Epidermal melanocyte (primary cell): ENCODE results near the gene TMA7.
"Not testable (repeated sequence)": the region's sequence is repeated elsewhere in the genome, so short reads cannot be mapped to it uniquely, and the experiment has no call there.

Source experiments
- DNase-seq: peaks from one replicate; pipeline ENCODE4 v3.0.0; 2011; ENCODE audit warnings: low spot score; ENCODE audit not compliant: insufficient read length

Gene TMA7

DNA sequence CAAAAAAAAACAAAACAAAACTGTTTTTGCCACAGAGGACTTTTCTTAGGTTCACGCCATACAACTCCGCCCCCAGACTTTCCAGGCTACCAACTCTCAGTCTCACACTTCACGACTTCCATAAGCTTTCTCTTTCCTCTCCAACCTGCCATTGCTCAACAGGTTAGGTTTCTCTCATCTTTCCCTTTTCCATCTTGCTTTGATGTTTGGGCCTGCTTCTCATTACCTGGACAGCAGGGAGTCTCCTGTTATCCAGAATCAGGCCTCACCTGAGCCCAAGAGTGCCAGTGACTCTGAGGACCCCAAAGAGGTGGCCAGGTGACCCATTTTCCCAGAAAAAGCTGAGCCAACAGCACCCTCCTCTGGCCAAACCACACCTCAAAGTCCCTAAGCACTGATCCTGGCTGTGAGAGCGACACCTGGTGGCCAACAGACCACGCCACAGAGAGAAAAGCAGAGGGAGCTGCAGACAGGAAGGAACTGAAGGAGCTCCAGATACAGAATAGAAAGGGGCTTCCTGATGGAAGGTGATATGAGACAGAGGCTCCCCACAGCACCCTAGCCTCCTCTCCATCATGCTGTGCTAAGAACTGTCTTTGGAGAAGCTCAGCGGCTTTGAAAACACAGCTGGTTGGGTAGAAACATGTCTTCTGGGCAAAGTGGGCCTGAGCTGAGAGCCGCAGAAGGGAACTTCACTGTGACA, 4.1 kb upstream of the TMA7 start:
- peak; percentile 89 for DNase-seq

- no peak for DNase-seq
Observed at GRCh38 chr3:48436477-48436787, 3.6 kb upstream of the TMA7 start.

DNA sequence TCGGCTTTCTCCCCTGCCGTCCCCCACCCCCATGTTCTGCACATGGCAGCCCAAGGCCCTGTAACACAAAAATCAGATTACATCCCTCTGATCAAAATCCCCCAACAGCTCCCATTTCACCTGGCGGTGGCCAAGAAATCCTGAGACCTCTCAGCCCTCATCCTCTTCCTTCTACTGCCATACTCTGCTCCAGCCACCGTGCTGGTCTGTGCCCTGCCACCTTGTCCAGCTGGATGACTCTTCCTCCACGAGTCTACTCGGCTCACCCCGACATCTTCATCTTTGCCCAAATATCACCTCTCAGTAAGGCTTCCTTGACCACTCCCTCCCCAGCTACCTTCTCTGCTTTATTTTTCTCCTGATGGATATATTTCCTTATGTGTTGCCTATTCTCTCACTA, 3.2 kb upstream of the TMA7 start:
- no peak for DNase-seq

- no peak for DNase-seq
Observed at GRCh38 chr3:48437812-48438211, 2.2 kb upstream of the TMA7 start.

GRCh38 chr3:48440590-48440958, 517 bp downstream of the TMA7 start:
- no peak for DNase-seq

DNA sequence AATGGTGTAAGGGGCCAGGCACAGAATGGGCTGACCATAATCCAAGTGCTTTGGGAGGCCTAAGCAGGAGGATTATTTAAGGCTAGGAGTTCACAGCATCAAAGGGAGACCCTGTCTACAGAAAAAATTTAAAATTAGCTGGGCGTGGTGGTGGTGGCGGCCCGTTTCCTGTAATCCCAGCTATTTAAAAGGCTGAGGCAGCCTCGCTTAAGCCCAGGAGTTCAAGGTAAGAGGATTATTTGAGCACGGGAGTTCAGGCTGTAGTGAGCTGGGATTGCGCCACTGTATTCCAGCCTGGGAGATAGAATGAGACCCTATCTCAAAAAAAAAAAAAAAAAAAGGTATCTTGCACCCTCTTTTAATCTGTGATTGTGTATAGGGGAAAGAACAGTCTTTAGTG, 1.9 kb downstream of the TMA7 start:
- no peak for DNase-seq

- DNase-seq: no peak
Observed at GRCh38 chr3:48445277-48445882, 5.3 kb downstream of the TMA7 start.

GRCh38 chr3:48446043-48446424, 6.0 kb downstream of the TMA7 start:
- DNase-seq: no peak

DNA sequence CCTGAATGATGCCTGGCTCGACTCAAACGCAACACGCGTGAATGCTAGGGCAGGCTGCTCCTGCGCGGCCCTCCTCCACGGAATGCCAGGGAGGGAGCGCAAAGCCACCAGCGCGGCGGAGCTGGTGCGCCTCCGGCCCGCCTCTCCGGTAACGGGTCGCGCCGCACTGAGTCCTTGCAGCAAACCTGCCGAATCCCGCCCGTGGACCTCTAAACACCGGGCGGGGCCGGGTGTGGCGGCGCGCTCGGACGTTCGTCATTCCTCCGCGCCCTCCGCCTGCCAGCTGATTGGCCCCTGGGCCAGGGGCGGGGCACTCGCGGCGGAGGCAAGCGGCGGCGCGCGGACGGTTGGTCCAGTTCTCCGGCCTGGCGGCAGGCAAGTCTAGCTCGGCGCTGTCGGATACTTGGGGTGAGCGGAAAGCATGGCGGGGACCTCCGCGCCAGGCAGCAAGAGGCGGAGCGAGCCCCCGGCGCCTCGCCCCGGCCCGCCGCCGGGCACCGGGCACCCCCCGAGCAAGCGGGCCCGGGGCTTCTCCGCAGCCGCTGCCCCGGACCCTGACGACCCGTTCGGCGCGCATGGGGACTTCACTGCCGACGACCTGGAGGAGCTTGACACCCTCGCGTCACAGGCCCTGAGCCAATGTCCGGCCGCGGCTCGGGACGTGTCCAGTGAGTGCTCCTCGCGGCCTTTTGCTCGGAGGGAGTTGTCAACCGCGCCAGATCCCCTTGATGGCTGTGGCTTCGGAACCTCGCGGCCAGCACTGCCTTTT, 6.6 kb downstream of the TMA7 start, which contains the start of gene ATRIP:
Gene ATRIP (plus strand): TSS at position 313 of the 769 bp plus-strand sequence. CDS start 109 bp downstream, at position 422.
- peak; percentile 79 for DNase-seq

DNA sequence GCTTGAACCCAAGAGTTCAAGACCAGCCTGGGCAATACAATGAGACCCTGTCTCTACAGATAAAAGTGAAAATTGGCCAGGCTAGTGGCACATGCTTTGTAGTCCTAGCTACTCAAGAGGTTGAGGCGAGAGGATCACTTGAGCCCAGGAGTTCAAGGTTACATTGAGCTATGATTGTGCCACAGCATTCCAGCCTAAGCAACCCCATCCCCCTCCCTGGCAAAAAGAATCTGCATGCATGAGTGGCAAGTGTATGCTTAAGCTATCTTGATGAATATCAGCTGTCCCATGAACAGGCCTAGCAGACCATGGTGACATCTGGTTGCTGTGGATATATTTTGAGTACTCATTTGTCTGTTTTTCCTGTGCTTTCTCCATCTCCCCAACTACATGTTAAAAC, 11.2 kb downstream of the TMA7 start:
- DNase-seq: no peak

DNA sequence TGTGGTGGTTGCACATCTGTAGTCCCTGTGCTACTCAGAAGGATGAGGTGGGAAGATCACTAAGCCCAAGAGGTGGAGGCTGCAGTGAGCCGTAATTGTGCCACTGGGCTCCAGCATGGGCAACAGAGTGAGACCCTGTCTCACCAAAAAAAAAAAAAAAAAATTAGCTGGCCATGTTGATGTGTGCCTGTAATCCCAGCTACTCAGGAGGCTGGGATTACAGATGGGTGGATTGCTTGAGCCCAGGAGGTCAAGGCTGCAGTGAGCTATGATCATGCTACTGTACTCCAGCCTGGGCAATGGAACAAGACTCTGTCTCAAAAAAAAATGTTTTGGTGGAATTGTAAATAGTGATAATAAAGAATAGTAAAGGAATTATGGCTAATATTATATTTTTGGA, 16.4 kb downstream of the TMA7 start:
- DNase-seq: no peak

GRCh38 chr3:48459331-48459730, 19.3 kb downstream of the TMA7 start:
- no peak for DNase-seq

DNA sequence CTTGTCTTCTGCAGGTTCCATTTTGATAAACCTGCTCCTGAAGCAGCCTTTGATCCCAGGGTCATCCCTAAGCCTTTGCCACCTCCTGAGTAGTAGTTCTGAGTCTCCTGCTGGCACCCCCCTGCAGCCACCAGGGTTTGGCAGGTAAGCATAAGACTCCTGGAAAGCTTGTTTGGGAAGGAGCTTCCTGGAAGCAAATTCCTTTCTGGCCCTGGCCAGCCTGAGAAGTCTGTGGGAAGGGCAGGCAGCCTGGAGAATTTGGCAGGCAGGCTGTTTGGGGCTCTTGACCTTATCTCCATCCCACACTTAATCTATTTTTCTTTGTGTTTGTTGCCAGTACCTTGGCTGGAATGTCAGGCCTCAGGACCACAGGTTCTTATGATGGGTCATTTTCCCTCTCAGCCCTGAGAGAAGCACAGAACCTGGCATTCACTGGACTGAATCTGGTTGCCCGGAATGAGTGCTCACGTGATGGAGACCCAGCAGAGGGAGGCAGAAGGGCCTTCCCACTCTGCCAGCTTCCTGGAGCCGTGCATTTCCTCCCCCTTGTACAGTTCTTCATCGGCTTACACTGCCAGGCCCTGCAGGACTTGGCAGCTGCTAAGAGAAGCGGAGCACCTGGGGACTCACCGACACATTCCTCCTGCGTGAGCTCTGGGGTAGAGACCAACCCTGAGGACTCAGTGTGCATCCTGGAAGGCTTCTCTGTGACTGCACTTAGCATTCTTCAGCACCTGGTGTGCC, 19.9 kb downstream of the TMA7 start:
- DNase-seq: no peak

DNA sequence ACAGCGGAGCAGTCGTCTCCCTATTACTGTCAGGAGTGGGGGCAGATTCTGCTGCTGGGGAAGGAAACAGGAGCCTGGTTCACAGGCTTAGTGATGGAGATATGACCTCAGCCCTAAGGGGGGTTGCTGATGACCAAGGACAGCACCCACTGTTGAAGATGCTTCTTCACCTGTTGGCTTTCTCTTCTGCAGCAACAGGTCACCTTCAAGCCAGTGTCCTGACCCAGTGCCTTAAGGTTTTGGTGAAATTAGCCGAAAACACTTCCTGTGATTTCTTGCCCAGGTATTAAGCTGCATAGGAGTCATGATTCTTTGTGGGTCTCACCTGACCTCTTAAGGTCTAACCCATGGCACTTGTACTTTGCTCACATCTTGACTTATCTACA, 20.5 kb downstream of the TMA7 start:
- no peak for DNase-seq

GRCh38 chr3:48461767-48462166, 21.7 kb downstream of the TMA7 start:
- DNase-seq: not testable (repeated sequence)

- DNase-seq: no peak
Observed at GRCh38 chr3:48463703-48464102, 23.6 kb downstream of the TMA7 start.

GRCh38 chr3:48464713-48465221, 24.7 kb downstream of the TMA7 start:
- DNase-seq: no peak

DNA sequence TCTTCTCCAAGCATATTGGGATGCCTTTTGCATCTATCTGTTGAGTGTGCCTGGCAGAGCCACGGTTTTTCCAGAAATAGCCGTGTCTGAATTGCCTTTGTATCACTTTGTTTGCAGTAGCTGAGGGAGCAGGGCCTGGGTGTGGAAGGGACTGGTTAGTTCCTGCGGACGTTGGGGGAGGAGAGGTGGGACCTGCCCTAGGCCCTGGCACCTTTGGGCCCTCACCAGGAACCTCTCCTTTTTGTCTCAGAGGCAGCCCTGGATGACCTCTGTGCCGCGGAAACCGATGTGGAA, 25.1 kb downstream of the TMA7 start:
- no peak for DNase-seq

GRCh38 chr3:48465531-48466378, 25.7 kb downstream of the TMA7 start:
- DNase-seq: peak; percentile 97

GRCh38 chr3:48466386-48467109, 26.5 kb downstream of the TMA7 start:
- DNase-seq: no peak

- no peak for DNase-seq
Observed at GRCh38 chr3:48467110-48467454, 27.0 kb downstream of the TMA7 start.
